Inflammatory macrophage treated with lipopolysaccharide for 4 hours (primary cell): ENCODE data around the gene ZSWIM5.
"Not testable (repeated sequence)": the region's sequence is repeated elsewhere in the genome, so short reads cannot be mapped to it uniquely, and the experiment has no call there.

Source experiments
- DNase-seq: peaks from one replicate; pipeline ENCODE4 v3.0.0-alpha.2; 2020

Gene ZSWIM5

DNA sequence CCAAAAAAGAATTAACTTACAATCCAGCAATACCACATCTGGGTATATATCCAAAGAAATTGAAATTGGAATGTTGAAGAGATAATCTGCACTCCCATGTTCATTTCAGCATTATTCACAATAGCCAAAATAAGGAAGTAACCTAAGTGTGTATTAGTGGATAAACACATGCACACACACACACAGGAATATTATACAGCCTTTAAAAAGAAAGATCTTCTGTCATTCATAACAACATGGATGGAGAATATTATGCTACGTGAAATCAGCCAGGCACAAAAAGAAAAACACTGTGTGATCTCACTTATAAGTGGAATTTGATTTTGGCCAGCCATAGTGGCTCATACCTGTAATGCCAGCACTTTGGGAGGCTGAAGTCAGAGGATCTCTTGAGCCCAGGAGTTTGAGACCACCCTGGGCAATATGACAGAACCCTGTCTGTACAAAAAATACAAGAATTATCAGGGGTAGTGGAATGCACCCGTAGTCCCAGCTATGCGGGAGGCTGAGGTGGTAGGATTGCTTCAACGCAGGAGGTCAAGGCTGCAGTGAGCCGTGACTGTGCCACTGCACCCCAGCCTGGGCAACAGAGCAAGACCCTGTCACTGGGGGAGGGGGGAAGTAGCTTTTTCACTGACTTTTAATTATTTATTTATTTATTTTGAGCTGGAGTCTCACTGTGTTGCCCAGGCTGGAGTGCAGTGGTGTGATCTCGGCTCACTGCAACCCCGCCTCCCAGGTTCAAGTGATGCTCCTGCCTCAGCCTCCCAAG lies 210.8 kb downstream of the ZSWIM5 start:
- no peak for DNase-seq

DNA sequence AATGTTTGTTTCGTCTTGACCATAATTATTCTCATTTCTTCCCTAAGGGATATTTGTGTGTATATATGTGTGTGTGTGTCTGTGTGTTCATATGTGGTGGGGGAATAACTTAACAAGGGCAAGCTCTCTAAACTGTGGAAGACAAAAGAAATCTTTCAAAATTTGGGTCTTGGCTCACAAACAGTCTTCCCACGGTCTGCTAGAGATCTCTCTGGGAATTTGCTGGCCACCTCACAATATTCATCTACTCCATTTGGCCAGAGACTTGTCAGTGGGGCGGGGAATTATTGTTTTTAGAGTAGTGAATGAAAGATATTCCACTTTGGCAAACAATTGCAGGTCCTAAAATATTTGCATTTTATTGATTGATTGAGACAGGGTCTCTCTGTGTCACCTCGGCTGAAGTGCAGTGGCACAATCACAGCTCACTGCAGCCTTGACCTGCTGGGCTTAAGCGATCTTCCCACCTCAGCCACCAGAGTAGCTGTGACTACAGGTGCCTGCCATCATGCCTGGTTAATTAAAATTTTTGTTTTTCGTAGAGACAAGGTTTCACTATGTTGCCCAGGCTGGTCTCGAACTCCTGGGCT lies 212.0 kb downstream of the ZSWIM5 start:
- no peak for DNase-seq

DNA sequence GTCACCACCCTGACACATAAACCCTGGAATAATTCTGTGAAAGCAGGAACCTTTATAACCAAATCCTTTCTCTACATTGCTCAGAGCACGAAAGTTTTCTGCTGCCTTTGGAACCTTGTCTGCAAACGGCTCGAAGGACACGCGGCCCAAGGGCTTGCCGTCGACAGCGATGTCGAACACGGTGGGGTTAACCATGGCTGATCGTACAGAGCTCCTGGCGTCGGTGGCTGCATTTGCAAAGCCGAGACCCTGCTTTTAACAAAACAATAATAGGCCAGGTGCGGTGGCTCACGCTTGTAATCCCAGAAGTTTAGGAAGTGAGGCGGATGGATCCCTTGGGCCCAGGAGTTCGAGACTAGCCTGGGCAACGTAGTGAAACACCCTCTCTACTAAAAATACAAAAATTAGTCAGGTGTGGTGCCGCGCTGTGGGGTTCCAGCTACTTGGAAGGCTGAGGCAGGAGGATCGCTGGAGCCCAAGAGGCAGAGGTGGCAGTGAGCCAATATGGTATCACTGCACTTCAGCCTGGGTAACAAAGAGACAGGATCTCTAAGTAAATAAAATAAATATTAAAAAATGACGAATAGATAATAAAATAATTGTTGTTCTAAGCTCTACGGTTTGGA lies 217.8 kb downstream of the ZSWIM5 start:
- DNase-seq: no peak

DNA sequence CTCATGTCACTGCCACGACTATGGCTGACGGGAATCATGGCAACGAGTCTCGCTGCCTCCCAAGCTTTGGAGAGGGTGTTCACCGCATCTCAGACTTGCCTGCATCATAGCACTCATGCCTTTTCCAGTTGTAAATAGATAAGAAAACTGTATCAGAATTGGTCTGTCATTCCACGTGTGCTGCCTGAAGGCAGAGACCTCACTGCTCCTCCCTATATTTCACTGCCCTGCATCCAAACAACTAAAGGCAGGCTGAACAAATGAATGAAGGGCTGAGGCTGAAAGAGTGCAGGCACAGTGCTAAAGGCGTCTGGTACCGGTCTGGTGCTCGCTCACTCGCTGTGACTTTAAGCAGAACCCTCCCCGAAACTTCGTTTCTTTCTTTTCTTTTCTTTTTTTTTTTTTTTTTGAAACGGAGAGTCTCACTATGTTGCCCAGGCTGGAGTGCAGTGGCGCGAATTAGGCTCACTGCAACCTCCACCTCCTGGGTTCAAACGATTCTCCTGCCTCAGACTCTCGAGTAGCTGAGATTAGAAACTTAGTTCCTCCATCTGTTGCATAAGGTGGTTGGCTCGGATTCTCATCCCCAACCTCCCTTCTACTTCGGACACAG lies 220.6 kb downstream of the ZSWIM5 start:
- no peak for DNase-seq

DNA sequence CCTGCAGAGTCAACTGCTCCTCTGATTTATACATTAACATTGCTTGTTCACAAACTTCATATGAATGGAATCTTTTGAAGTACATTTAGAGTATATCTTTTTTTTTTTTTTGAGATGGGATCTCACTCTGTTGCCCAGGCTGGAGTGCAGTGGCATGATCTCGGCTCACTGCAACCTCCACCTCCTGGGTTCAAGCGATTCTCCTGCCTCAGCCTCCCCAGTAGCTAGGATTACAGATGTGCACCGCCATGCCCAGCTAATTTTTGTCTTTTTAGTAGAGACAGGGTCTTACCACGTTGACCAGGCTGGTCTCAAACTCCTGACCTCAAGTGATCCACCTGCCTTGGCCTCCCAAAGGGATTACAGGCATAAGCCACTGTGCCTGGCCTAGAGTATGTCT lies 229.0 kb downstream of the ZSWIM5 start:
- DNase-seq: not testable (repeated sequence)

DNA sequence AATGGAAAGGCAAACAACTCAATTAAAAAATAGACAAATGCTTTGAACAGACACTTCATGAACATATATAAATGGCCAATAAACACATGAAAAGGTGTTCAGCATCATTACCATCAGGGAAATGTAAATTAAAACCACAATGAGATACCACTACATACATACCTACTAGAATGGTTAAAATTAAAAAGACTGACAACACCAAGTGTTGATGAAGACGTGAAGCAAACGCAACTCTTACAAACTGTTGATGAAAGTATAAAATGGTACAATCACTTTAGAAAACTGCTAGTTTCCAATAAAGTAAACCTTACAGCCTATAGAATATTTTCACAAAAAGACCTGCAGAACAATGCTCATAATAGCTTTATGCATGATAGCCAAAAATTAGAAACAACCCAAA lies 230.2 kb downstream of the ZSWIM5 start:
- no peak for DNase-seq

DNA sequence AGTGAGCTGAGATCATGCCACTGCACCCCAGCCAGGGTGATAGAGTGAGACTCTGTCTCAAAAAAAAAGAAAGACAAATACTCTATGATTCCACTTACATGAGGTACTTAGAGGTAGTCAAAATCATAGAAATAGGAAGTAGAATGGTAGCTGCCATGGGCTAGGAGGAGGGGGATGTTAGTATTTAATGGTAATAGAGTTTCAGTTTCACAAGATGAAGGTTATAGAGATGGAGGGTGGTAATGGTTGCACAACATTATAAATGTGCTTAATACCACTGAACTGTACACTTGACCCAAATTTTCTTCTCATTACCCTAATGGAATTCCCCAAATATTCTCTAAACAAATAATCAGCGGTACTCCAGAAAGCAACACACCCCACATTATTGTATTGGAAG lies 232.8 kb downstream of the ZSWIM5 start:
- DNase-seq: no peak

DNA sequence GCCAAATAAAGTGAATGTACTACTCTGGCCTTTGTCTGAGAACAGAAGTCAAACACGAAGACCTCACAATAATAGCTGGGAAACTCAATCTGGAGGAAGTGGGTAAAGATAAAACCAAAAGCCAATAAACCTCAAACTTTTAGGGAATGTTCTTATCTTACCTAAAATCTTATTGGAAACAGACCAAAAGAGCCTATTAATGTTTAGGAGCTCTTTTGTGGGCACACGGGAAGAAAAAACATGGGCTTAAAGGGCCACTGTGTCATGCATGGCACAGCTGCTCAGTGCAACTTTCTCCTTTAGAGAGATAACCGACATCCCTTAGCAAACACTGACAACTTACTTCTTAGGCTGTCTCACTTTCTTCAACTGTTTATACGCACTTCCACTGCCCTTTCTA lies 236.1 kb downstream of the ZSWIM5 start:
- DNase-seq: no peak
